GM23338 (cell line): ENCODE data around the gene TFEB. TPM values are rescaled to one million over a fixed set of nuclear protein-coding genes. Genes with fewer than 3 reads are reported as not detected.

Source experiments
- ATAC-seq: fragments of 200-7000 bp; cut with Tn5 transposase; 3 replicates; pipeline ENCODE4 v1.9.1; 2020
- DNase-seq: peaks from one replicate; pipeline ENCODE4 v3.0.0-alpha.2; 2015; ENCODE audit warnings: low spot score
- H2AFZ ChIP-seq: fragments of 200-600 bp; sonication (generic); 2 replicates; pipeline ENCODE4 v1.8.0; 2016; ENCODE audit warnings: antibody characterized with exemption, mild to moderate bottlenecking, moderate library complexity
- H3F3A ChIP-seq: fragments of 200-600 bp; sonication (generic); replicated peaks from 2 replicates; pipeline ENCODE4 v1.8.0; 2017; ENCODE audit warnings: antibody characterized with exemption, mixed run types, low read depth
- H3K27ac ChIP-seq: fragments of 200-600 bp; sonication (generic); 2 replicates; pipeline ENCODE4 v1.6.1; 2016; ENCODE audit warnings: low read depth
- H3K27me3 ChIP-seq: fragments of 200-600 bp; sonication (generic); 2 replicates; pipeline ENCODE4 v1.8.0; 2016; ENCODE audit warnings: mild to moderate bottlenecking, mixed run types, moderate library complexity; ENCODE audit not compliant: insufficient read depth
- H3K36me3 ChIP-seq: fragments of 200-600 bp; sonication (generic); 2 replicates; pipeline ENCODE4 v1.8.0; 2016; ENCODE audit warnings: mild to moderate bottlenecking; ENCODE audit not compliant: insufficient read depth
- H3K4me1 ChIP-seq: fragments of 200-600 bp; sonication (generic); 2 replicates; pipeline ENCODE4 v1.8.0; 2016; ENCODE audit warnings: mild to moderate bottlenecking, moderate library complexity; ENCODE audit not compliant: insufficient read depth
- H3K4me2 ChIP-seq: fragments of 200-600 bp; sonication (generic); 2 replicates; pipeline ENCODE4 v1.7.1; 2017; ENCODE audit warnings: mixed run types
- H3K4me3 ChIP-seq: fragments of 200-600 bp; sonication (generic); 2 replicates; pipeline ENCODE4 v1.6.1; 2016; ENCODE audit warnings: mixed run types
- H3K79me2 ChIP-seq: fragments of 200-600 bp; sonication (generic); replicated peaks from 2 replicates; pipeline ENCODE4 v1.8.0; 2017; ENCODE audit warnings: mild to moderate bottlenecking; ENCODE audit not compliant: insufficient read depth
- H3K9me2 ChIP-seq: fragments of 200-600 bp; sonication (generic); 2 replicates; pipeline ENCODE4 v1.8.0; 2017; ENCODE audit not compliant: insufficient read depth
- H4K20me1 ChIP-seq: fragments of 200-600 bp; sonication (generic); replicated peaks from 2 replicates; pipeline ENCODE4 v1.8.0; 2017; ENCODE audit warnings: mild to moderate bottlenecking; ENCODE audit not compliant: insufficient read depth
- H3K27ac Mint-ChIP-seq: 2 replicates; pipeline ENCODE4 v1.8.0; 2020; ENCODE audit warnings: inconsistent platforms, mild to moderate bottlenecking, moderate library complexity, mixed read lengths
- H3K27me3 Mint-ChIP-seq: 3 replicates; pipeline ENCODE4 v1.8.0; 2022; ENCODE audit warnings: low read depth, mild to moderate bottlenecking, moderate library complexity, mixed read lengths, inconsistent platforms; ENCODE audit not compliant: insufficient read depth, poor library complexity
- H3K36me3 Mint-ChIP-seq: 3 replicates; pipeline ENCODE4 v1.8.0; 2021; ENCODE audit warnings: low read depth, mild to moderate bottlenecking, inconsistent platforms, moderate library complexity, mixed read lengths
- H3K4me1 Mint-ChIP-seq: 3 replicates; pipeline ENCODE4 v1.8.0; 2020; ENCODE audit warnings: mild to moderate bottlenecking, inconsistent platforms, mixed read lengths
- H3K4me3 Mint-ChIP-seq: 3 replicates; pipeline ENCODE4 v1.8.0; 2021; ENCODE audit warnings: moderate library complexity, mild to moderate bottlenecking, inconsistent platforms, mixed read lengths
- H3K9me3 Mint-ChIP-seq: 3 replicates; pipeline ENCODE4 v1.8.0; 2020; ENCODE audit warnings: moderate library complexity, mild to moderate bottlenecking, inconsistent platforms, mixed read lengths
- CREB1 ChIP-seq: fragments of 250-450 bp; sonication (Bioruptor Pico); IDR thresholded peaks from 2 replicates; pipeline ENCODE4 v1.5.0; 2020; ENCODE audit warnings: low read depth, mild to moderate bottlenecking, moderate library complexity
- NANOG ChIP-seq: IDR thresholded peaks from 2 replicates; pipeline ENCODE4 v1.6.1; 2016; ENCODE audit warnings: antibody characterized with exemption, borderline replicate concordance
- POLR2AphosphoS5 ChIP-seq: IDR thresholded peaks from 2 replicates; pipeline ENCODE4 v1.6.1; 2016; ENCODE audit warnings: antibody characterized with exemption, low read depth
- ZNF114 ChIP-seq: fragments of 250-450 bp; sonication (Bioruptor Pico); IDR thresholded peaks from 2 replicates; pipeline ENCODE4 v1.5.0; 2020; ENCODE audit warnings: mild to moderate bottlenecking, moderate library complexity
- ZNF331 ChIP-seq: fragments of 250-450 bp; sonication (Bioruptor Pico); IDR thresholded peaks from 2 replicates; pipeline ENCODE4 v1.5.0; 2020; ENCODE audit warnings: low read depth, mild to moderate bottlenecking, moderate library complexity
- ZNF462 ChIP-seq: fragments of 250-450 bp; sonication (Bioruptor Pico); IDR thresholded peaks from 2 replicates; pipeline ENCODE4 v1.5.0; 2020; ENCODE audit warnings: mild to moderate bottlenecking, moderate library complexity
- polyA plus RNA-seq: library from polyadenylated mRNA; unstranded; fragments of >200 nt; fragmentation: Nextera tagmentation; extraction: Ambion mirVana; gene quantifications from 2 replicates; pipeline ENCODE4 v1.2.1, GENCODE V29; 2016
- total RNA-seq: library from RNA; depleted of rRNA; stranded (reverse); fragments of >200 nt; shearing (Covaris generic); gene quantifications from 2 replicates; pipeline ENCODE4 v1.2.3, GENCODE V29; 2014
- TF ChIP-seq, protein P1 (sequence below): IDR thresholded peaks from one replicate; pipeline ENCODE4 v1.6.1; 2018; ENCODE audit warnings: antibody characterized with exemption; ENCODE audit not compliant: unreplicated experiment
- TF ChIP-seq, protein P2 (sequence below), 2 experiments: fragments of 200-600 bp in 1 of 2; sonication (generic) in 1 of 2; conservative IDR thresholded peaks; 2 replicates each; pipeline versions ENCODE4 v1.5.1 to v1.6.1; 2016 to 2017; ENCODE audit warnings: antibody characterized with exemption in 2 of 2, low read depth in 2 of 2, mild to moderate bottlenecking in 2 of 2, moderate library complexity in 1 of 2

Gene TFEB
- total and polyA plus RNA-seq, 2 experiments from 2014 or later, result 1.3 to 4.3 TPM

DNA sequence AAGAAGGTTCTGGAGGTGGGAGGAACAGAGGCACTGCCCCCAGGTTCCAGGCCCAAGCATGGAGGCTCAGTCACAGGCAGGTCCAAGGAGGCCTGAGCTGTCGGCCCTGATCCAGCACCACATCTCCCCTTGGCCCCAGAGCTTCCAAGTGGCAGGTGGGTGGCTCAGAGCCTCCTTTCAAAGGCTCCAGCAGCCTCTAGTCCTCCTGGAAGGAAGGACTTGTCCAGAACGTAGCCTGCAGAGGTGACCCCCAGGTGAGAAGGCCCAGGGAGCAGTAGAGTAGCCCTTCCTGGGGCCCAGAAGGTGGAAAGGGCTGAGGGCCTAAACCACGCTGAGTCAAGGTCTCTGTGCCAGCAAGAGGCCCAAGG lies 7.7 kb downstream of the TFEB start:
- no peaks in the 10 kb centered on the region for H3K36me3 Mint-ChIP-seq
- ATAC-seq, result no peak
- no peak overlapping the region for H3K4me3 Mint-ChIP-seq

GRCh38 chr6:41726876-41727275 lies 8.5 kb downstream of the TFEB start:
- Histone ChIP-seq H4K20me1 (no peaks in the 10 kb centered on the region), H3K4me3 (no peak overlapping the region), H3K27me3 (peaks cover 2% of the 10 kb centered on the region; the same call in 1 of the 2 replicates), H3K4me2 (no peak overlapping the region), H3K27ac (no peak overlapping the region), H3F3A (no peaks in the 10 kb centered on the region), H3K36me3 (no peaks in the 10 kb centered on the region), H3K4me1 (peaks cover 21% of the 10 kb centered on the region), H3K79me2 (no peaks in the 10 kb centered on the region), H3K9me2 (no peaks in the 10 kb centered on the region), H2AFZ (no peak overlapping the region)
- Mint-ChIP-seq H3K27me3 (peaks cover 11% of the 10 kb centered on the region), H3K4me1 (peaks cover 51% of the 10 kb centered on the region), H3K9me3 (no peaks in the 10 kb centered on the region), H3K27ac (no peak overlapping the region), H3K36me3 (no peaks in the 10 kb centered on the region), H3K4me3 (no peak overlapping the region)
- no peak for DNase-seq
- ATAC-seq, result no peak
- TF ChIP-seq, protein P1, sequence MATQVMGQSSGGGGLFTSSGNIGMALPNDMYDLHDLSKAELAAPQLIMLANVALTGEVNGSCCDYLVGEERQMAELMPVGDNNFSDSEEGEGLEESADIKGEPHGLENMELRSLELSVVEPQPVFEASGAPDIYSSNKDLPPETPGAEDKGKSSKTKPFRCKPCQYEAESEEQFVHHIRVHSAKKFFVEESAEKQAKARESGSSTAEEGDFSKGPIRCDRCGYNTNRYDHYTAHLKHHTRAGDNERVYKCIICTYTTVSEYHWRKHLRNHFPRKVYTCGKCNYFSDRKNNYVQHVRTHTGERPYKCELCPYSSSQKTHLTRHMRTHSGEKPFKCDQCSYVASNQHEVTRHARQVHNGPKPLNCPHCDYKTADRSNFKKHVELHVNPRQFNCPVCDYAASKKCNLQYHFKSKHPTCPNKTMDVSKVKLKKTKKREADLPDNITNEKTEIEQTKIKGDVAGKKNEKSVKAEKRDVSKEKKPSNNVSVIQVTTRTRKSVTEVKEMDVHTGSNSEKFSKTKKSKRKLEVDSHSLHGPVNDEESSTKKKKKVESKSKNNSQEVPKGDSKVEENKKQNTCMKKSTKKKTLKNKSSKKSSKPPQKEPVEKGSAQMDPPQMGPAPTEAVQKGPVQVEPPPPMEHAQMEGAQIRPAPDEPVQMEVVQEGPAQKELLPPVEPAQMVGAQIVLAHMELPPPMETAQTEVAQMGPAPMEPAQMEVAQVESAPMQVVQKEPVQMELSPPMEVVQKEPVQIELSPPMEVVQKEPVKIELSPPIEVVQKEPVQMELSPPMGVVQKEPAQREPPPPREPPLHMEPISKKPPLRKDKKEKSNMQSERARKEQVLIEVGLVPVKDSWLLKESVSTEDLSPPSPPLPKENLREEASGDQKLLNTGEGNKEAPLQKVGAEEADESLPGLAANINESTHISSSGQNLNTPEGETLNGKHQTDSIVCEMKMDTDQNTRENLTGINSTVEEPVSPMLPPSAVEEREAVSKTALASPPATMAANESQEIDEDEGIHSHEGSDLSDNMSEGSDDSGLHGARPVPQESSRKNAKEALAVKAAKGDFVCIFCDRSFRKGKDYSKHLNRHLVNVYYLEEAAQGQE, result no peak
- TF ChIP-seq, protein P2, sequence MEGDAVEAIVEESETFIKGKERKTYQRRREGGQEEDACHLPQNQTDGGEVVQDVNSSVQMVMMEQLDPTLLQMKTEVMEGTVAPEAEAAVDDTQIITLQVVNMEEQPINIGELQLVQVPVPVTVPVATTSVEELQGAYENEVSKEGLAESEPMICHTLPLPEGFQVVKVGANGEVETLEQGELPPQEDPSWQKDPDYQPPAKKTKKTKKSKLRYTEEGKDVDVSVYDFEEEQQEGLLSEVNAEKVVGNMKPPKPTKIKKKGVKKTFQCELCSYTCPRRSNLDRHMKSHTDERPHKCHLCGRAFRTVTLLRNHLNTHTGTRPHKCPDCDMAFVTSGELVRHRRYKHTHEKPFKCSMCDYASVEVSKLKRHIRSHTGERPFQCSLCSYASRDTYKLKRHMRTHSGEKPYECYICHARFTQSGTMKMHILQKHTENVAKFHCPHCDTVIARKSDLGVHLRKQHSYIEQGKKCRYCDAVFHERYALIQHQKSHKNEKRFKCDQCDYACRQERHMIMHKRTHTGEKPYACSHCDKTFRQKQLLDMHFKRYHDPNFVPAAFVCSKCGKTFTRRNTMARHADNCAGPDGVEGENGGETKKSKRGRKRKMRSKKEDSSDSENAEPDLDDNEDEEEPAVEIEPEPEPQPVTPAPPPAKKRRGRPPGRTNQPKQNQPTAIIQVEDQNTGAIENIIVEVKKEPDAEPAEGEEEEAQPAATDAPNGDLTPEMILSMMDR (conservative IDR thresholded peaks at IDR 0.05; ENCODE audit: low read depth in 2 of 2), result no peak
- TF ChIP-seq CREB1 (no peak), ZNF462 (CRISPR knock-in tag) (no peak), ZNF114 (no peak)

More for the DNA sequence above, 7.7 kb downstream of the TFEB start:
- H3K4me1 Mint-ChIP-seq, result peaks cover 55% of the 10 kb centered on the region
- Histone ChIP-seq H4K20me1 (no peaks in the 10 kb centered on the region), H3K4me3 (no peak overlapping the region), H3K9me2 (no peaks in the 10 kb centered on the region), H2AFZ (no peak overlapping the region), H3K27me3 (peaks cover 9% of the 10 kb centered on the region), H3K36me3 (no peaks in the 10 kb centered on the region), H3K79me2 (no peaks in the 10 kb centered on the region), H3K27ac (no peak overlapping the region), H3K4me1 (peaks cover 25% of the 10 kb centered on the region), H3F3A (0 out of 2 replicates have a peak, but pooled peaks cover 3% of the 10 kb centered on the region), H3K4me2 (no peak overlapping the region)
- no peak overlapping the region for H3K27ac Mint-ChIP-seq
- no peaks in the 10 kb centered on the region for H3K9me3 Mint-ChIP-seq
- TF ChIP-seq POLR2AphosphoS5, result no peak
- no peak for TF ChIP-seq NANOG
- TF ChIP-seq, protein P2 (conservative IDR thresholded peaks at IDR 0.05; ENCODE audit: low read depth in 2 of 2), result no peak
- no peak for TF ChIP-seq ZNF331
- peaks cover 11% of the 10 kb centered on the region for H3K27me3 Mint-ChIP-seq
- DNase-seq, result no peak
